Fibroblast of the aortic adventitia (primary cell): ENCODE results near the gene TPD52L1. TPM values are rescaled to one million over a fixed set of nuclear protein-coding genes. Genes with fewer than 3 reads are reported as not detected.
A peak's percentile ranks its signal among the peaks of the same experiment; 100 is the strongest.

Experiments used
- DNase-seq: peaks from one replicate; pipeline ENCODE4 v3.0.0-alpha.2; 2010; ENCODE audit warnings: low read depth
- H3K4me3 ChIP-seq: 2 replicates; pipeline ENCODE4 v1.5.1; 2011; ENCODE audit warnings: low read depth, mild to moderate bottlenecking, control low read depth, low read length, moderate library complexity
- total RNA-seq: library from RNA; depleted of rRNA; stranded (reverse); fragments of >200 nt; gene quantifications from 2 replicates; pipeline ENCODE4 v1.2.3, GENCODE V29; 2012; ENCODE audit warnings: low replicate concordance
- TF ChIP-seq, protein P1 (sequence below): IDR thresholded peaks from 2 replicates; pipeline ENCODE4 v1.5.1; 2011; ENCODE audit warnings: mild to moderate bottlenecking, low read length, control low read depth, inconsistent platforms; ENCODE audit not compliant: insufficient read depth

Gene TPD52L1
- total RNA-seq, 1 donor = 20.8 TPM

DNA sequence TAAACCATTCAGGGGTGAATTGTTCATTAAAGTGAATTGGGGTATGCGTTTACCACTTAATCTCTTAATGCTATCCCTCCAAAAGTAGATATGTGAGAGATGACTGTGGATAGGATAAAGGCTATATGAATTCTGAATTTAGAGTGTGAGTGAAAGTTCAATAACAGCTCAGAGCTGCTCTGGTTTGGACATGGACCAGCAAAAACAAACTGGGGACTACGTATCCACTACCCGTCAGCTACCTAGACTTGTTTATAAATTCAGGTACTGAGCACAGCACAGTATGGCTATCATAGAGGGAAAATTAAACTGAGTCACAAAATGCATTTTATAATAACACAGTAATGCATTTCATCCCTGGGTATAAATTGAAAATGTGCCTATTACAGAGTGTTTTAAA lies 103.8 kb downstream of the TPD52L1 start:
- DNase-seq = no peak

DNA sequence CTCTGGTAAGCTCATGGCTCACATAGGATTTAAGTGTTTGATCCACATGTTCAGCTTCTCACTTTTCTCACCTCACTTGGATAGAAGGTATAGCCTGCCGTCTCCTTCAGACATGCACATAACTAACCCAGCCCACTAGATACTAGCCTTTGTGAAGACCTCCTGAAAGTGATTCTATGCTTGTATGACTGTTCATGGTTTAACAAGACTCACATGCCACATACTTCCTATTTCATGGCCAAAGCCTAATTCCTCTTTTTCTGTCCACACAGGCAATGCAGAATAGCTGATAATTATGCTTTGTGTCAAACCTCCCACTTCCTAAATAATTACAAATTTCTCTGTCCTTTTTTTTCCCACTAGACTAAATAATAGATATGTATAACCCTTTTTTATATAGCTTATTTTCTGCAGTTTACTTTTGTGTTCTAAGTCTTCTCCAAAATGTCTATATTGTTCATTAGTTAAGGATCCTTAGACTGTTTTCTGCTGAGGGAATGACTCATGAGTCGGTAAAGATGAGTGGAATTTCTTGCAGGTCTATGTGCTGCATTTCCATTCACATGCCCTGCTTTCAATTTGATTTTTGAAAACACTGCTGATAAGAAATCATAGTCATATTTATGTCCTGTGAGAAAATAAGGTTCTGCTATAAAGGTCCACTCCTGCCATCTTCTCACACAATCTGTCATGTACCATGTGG lies 105.2 kb downstream of the TPD52L1 start:
- no peak overlapping the region for H3K4me3 ChIP-seq
- TF ChIP-seq, protein P1, sequence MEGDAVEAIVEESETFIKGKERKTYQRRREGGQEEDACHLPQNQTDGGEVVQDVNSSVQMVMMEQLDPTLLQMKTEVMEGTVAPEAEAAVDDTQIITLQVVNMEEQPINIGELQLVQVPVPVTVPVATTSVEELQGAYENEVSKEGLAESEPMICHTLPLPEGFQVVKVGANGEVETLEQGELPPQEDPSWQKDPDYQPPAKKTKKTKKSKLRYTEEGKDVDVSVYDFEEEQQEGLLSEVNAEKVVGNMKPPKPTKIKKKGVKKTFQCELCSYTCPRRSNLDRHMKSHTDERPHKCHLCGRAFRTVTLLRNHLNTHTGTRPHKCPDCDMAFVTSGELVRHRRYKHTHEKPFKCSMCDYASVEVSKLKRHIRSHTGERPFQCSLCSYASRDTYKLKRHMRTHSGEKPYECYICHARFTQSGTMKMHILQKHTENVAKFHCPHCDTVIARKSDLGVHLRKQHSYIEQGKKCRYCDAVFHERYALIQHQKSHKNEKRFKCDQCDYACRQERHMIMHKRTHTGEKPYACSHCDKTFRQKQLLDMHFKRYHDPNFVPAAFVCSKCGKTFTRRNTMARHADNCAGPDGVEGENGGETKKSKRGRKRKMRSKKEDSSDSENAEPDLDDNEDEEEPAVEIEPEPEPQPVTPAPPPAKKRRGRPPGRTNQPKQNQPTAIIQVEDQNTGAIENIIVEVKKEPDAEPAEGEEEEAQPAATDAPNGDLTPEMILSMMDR = no peak
- DNase-seq = no peak

More for the DNA sequence above, 103.8 kb downstream of the TPD52L1 start:
- TF ChIP-seq, protein P1 = no peak
- no peak overlapping the region for H3K4me3 ChIP-seq

DNA sequence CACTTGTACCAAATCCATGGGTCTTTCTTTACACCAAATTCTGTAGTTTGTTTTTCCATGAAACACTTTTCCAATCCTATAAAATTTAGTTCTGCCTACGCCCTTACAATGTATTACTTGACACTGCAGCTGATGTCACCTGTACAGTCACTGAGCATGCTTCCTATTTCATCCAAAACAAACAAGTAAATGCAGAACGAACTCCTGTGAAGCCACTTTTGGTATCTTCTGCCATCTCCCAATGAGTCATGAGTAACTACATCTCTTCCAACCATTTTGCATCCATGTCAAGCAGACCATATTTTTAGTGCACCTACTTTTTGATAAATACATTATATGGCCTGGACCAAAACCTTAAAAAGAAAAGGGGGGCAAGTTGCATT lies 105.8 kb downstream of the TPD52L1 start:
- DNase-seq = no peak
- H3K4me3 ChIP-seq = no peak overlapping the region
- TF ChIP-seq, protein P1 = no peak

DNA sequence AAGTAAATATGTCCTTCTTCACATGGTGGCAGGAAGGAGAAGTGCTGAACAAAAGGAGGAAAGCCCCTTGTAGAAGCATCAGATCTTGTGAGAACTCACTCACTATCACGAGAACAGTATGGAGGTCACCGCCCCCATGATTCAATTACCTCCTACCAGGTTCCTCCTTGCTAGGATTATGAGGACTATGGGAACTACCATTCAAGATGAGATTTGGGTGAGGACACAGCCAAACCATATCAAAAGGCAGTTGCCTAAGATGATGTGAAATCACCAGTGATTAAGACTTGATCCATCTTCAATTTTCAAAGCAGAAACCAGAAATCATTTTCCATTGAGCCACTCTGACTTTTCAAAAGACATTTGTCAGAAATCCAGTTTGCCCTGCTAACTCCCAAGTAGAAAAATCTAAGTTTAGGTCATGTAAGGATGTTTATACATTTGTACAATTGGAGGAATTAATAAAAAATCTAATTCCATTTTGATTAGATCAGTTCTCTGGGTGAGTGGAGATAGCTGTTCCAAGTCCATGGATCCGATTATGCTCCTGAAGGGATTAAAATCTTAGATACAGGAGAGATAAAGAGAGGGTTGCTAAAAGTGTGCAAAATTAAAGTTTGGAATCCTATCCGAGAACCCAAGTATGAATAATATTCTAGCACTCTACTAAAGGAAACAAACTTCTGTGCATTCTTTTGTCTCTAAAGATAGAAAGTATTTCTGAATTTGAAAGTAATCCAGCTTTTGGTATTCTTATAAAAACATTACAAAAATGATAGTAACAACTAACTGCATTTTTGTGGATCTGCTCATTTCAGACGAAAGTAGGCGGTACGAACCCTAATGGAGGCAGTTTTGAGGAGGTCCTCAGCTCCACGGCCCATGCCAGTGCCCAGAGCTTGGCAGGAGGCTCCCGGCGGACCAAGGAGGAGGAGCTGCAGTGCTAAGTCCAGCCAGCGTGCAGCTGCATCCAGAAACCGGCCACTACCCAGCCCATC lies 108.7 kb downstream of the TPD52L1 start:
- no peak overlapping the region for H3K4me3 ChIP-seq
- peak; percentile 89 for DNase-seq

DNA sequence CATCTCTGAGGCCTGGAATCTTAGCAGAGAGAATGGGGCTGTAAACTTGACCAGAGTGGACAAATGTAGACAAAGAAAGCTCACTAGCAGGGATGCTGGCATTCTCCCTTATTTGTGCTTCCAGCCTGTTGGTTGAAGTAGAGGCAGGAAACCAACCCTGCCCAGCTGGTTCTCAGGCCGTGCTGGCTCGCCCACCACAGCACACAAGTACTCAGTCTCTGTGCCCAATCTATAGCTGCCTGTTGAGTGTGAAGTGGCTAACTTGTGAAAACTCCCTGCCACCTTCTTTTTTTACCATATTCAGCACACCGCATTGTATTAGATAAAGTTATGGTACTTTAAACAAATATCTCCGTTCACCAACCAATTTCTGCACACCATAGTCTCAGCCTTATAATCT lies 110.9 kb downstream of the TPD52L1 start:
- no peak overlapping the region for H3K4me3 ChIP-seq
- TF ChIP-seq, protein P1 = no peak
- no peak for DNase-seq

More for the DNA sequence above, 108.7 kb downstream of the TPD52L1 start:
- TF ChIP-seq, protein P1 = no peak

DNA sequence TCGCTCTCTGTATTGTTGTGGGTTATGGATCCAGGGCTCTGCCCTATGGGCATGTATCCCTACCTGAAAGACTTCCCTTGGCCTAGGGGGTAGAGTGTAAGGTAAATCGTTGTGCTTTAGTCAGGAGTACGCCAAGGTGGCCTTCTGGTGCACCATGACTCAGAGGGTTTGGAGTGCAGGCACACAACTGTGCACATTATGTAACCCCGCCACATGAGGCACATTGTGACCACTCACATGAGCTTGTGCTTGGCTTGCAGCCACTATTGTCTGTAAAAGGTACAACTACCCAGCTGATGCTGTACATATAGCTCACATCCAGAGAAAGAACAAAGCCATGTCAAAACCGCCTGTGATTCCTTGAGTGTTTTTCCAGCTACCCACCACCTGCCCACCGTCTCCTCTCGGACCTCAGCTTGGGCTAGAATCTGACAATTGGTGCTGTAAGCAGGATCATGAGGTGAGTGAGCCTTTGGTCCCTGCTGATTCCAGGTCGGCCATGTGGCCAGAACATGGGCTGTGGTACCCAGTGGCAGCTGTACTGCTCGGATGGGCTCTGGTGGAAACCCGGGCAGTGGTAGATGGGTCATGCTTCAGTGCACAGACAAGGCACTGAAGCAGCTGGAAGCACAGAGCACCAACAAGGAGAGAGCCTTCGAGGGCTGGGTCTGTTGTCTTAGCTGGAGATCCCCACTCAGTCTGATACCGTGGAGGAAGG lies 114.4 kb downstream of the TPD52L1 start:
- TF ChIP-seq, protein P1 = no peak
- peak; percentile 16 for DNase-seq
- no peak overlapping the region for H3K4me3 ChIP-seq
